HG03064 (cell line): Measurements from ENCODE around the gene SYT8.
"Not testable (repeated sequence)": the region's sequence is repeated elsewhere in the genome, so short reads cannot be mapped to it uniquely, and the experiment has no call there.

ENCODE experiments used
- ATAC-seq: cut with Tn5 transposase; IDR thresholded peaks from one replicate; pipeline ENCODE4 v1.9.1; 2021; ENCODE audit warnings: low read depth; ENCODE audit not compliant: unreplicated experiment

The SYT8 gene

GRCh38 chr11:1882265-1883238 lies 47.8 kb downstream of the SYT8 start:
- no peak for ATAC-seq

DNA sequence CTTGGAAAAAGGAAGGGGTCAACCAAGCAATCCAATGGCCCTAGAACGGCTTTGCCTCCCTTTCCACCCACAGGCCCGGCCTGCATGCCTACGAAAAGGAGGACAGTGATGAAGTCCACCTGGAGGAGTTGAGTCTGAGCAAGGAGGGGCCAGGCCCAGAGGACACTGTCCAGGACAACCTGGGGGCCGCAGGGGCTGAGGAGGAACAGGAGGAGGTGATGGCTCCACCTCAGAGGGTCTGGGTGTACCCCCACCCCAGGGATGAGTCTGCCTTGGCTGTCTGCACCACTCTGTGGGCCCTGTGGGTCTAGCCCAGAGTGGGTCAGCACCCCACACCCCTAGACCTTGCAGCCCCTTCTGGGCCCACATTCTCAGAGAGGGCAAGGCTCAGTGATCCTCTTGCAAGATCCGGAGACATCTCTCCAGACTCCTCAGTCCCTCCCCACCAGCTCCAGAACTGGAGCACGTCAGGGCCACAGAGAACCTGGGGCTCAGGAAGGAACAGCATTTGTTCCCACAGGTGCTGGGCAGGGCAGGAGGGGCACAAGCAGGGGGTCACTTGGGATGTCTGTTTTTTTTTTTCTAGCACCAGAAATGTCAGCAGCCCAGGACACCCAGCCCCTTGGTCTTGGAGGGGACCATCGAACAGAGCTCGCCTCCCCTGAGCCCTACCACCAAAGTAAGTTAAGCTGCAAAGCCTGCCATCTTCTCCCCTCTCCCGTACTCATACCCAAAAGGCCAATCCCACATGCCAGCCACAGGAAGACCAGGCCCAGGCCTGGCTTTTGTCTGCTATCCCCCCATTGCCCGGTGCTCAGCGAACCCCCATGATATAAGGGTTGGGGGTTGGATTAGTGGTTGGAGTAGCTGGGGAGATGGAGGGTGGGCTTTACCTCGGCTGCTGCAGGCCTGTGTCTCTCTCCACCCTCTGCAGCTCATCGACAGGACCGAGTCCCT lies 48.8 kb downstream of the SYT8 start:
- ATAC-seq: no peak

GRCh38 chr11:1884303-1884700 lies 49.5 kb downstream of the SYT8 start:
- ATAC-seq: no peak

- ATAC-seq: not testable (repeated sequence)
Observed at GRCh38 chr11:1886551-1886950, 51.8 kb downstream of the SYT8 start.
